Pancreas (tissue), 10 donors: Measurements from ENCODE around the gene NPFFR2. TPM values are rescaled to one million over a fixed set of nuclear protein-coding genes. Genes with fewer than 3 reads are reported as not detected.
"Not testable (repeated sequence)": the region's sequence is repeated elsewhere in the genome, so short reads cannot be mapped to it uniquely, and the experiment has no call there.

Source experiments
- ATAC-seq, 4 donors: fragments of 200-7000 bp; cut with Tn5 transposase; one replicate each; pipeline versions ENCODE4 v1.8.0 to v1.9.1; 2020; ENCODE audit warnings: mild to moderate bottlenecking in 4 of 4, moderate library complexity in 4 of 4
- DNase-seq, 6 donors: peaks; one replicate each; pipeline ENCODE4 v3.0.0-alpha.2; 2020
- FAIRE-seq: peaks from 2 replicates; lab custom pipeline; 2012; peaks lifted over from hg19 to GRCh38; lab: Jason Lieb, UNC
- H3K27ac ChIP-seq, 4 donors: fragments of 200-600 bp; sonication (generic); 1 replicate in 3 of 4; 2 replicates in 1 of 4; pipeline versions ENCODE4 v1.5.0 to v1.8.0; 2020
- H3K27me3 ChIP-seq, 4 donors: fragments of 200-600 bp; one replicate each; pipeline ENCODE4 v1.8.0; 2021
- H3K36me3 ChIP-seq, 3 donors: fragments of 200-600 bp; sonication (generic) in 1 of 3; one replicate each; pipeline versions ENCODE4 v1.5.0 to v1.8.0; 2020 to 2021
- H3K4me1 ChIP-seq, 3 donors: fragments of 200-600 bp; one replicate each; pipeline ENCODE4 v1.8.0; 2021
- H3K4me3 ChIP-seq, 4 donors: fragments of 200-600 bp; sonication (generic) in 2 of 4; one replicate each; pipeline versions ENCODE4 v1.5.0 to v1.8.0; 2020 to 2021
- H3K9me3 ChIP-seq, 4 donors: fragments of 200-600 bp; one replicate each; pipeline ENCODE4 v1.8.0; 2021
- CTCF ChIP-seq, 4 donors: fragments of 200-600 bp; sonication (generic) in 3 of 4; IDR thresholded peaks; one replicate each; pipeline versions ENCODE4 v1.5.0 to v1.8.0; 2021; ENCODE audit warnings: antibody characterized with exemption in 4 of 4
- WGBS, 2 donors: extraction: QIAGEN DNeasy Blood & Tissue Kit; methylation state at CpG; one replicate each; pipeline ENCODE4 v1.1.7; 2013; 5-methylcytosine and 5-hydroxymethylcytosine counted together
- intact Hi-C, 3 donors: fragments of 100-400 bp; cut with DNase I; formaldehyde crosslinking; loops; one replicate each; pipeline versions ENCODE4 v1.11.1 to v1.14.2; 2022
- polyA plus RNA-seq, 2 donors: library from polyadenylated mRNA; stranded (reverse); fragments of 200-250 nt; gene quantifications; one replicate each; pipeline ENCODE4 v1.2.3, GENCODE V29; 2013
- total RNA-seq, 6 donors: library from RNA; stranded (reverse); fragmentation: NEBNext Ultra II Directional in 4 of 6; extraction: Animal tissue kit (Norgen Biotek cat#: 25700) in 4 of 6; gene quantifications; one replicate each; pipeline versions ENCODE4 v1.2.1 to v1.2.4, GENCODE V29; 2021 to 2023
- donor health status: healthy with polysubstance abuse.
- donor health status: DM: no; HTN: no; CAD: no; lungs with moderate emphysema.
- donor health status: DM: no; HTN: no; CAD: no.
- donor health status: control.
- donor health status: control.
- donor health status: Bipolar disorder and iron deficiency.
- donor health status: DM: yes; HTN: yes; CAD: no.
- donor health status: DM: no; HTN: no; CAD: no.
- donor health status: DM: no; HTN: no; CAD: no.
- donor health status: DM: yes; HTN: yes; CAD: no.

The NPFFR2 gene
- total and polyA plus RNA-seq, 8 donors, result not detected

DNA sequence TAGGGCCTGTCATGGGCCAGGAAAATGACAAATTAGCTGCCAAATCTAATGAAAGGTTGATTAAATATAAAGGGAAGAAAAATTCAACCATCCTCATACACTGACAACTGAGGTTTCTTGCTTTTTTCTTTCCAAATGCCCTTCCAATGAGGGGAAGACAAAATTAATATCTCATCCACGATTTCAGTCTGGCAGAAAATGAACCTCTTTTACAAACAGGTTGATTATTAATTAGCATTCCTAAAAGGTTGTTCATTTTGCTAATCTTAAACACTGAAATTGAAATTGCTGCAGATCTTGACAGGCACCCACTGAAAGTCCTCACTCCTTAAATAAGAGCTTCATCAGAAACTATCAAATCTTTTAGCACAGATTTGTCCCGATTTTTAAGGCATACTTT, 45.5 kb downstream of the NPFFR2 start:
- H3K36me3 ChIP-seq, result no peaks in the 10 kb centered on the region
- no peak overlapping the region for H3K27ac ChIP-seq
- TF ChIP-seq CTCF (IDR thresholded peaks at IDR 0.05), result no peak
- DNase-seq (no peak), ATAC-seq (no peak), FAIRE-seq (no peak)
- no peak overlapping the region for H3K4me3 ChIP-seq
- H3K9me3 ChIP-seq, result no peaks in the 10 kb centered on the region
- H3K4me1 ChIP-seq, result no peaks in the 10 kb centered on the region
- no peaks in the 10 kb centered on the region for H3K27me3 ChIP-seq
- 19 to 40% methylated on average over 2 of the region's 2 CpGs for WGBS, 2 donors
- intact Hi-C loops, result no loop called here

DNA sequence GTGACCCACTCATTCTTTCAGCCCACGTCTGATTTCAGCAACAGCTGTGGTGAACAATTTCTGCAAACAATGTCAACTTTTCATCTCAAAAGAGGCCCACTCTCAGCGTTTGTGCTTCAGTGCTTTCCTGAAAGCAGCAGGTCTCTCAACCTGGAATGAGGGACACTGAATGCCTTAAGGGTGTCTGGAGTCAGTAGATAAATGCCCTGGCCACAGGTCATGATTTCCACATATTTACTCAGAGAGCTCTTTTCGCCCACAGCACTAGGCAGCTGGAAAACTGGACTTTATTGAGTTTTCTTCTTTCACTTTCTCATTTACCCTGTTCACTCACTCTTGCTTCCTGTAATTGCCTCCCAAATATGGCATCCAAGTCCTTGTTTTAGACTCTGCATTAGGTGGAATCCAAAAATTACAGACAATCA, 52.8 kb downstream of the NPFFR2 start:
- TF ChIP-seq CTCF (IDR thresholded peaks at IDR 0.05), result no peak
- H3K4me1 ChIP-seq, result no peaks in the 10 kb centered on the region
- FAIRE-seq (no peak), ATAC-seq (no peak), DNase-seq (no peak)
- no peaks in the 10 kb centered on the region for H3K27me3 ChIP-seq
- H3K9me3 ChIP-seq, result no peaks in the 10 kb centered on the region
- no peak overlapping the region for H3K4me3 ChIP-seq
- WGBS, 2 donors, result 20% methylated on average over 3 of the region's 3 CpGs
- no peaks in the 10 kb centered on the region for H3K36me3 ChIP-seq
- intact Hi-C loops, result no loop called here
- no peak overlapping the region for H3K27ac ChIP-seq

GRCh38 chr4:72090606-72091005, 58.8 kb downstream of the NPFFR2 start:
- H3K9me3 ChIP-seq, H3K4me3 ChIP-seq, H3K4me1 ChIP-seq, H3K36me3 ChIP-seq, intact Hi-C loops, H3K27me3 ChIP-seq, FAIRE-seq, H3K27ac ChIP-seq, ATAC-seq, DNase-seq: not testable (repeated sequence)
- WGBS, 2 donors, result 59 to 77% methylated on average over 2 of the region's 2 CpGs

DNA sequence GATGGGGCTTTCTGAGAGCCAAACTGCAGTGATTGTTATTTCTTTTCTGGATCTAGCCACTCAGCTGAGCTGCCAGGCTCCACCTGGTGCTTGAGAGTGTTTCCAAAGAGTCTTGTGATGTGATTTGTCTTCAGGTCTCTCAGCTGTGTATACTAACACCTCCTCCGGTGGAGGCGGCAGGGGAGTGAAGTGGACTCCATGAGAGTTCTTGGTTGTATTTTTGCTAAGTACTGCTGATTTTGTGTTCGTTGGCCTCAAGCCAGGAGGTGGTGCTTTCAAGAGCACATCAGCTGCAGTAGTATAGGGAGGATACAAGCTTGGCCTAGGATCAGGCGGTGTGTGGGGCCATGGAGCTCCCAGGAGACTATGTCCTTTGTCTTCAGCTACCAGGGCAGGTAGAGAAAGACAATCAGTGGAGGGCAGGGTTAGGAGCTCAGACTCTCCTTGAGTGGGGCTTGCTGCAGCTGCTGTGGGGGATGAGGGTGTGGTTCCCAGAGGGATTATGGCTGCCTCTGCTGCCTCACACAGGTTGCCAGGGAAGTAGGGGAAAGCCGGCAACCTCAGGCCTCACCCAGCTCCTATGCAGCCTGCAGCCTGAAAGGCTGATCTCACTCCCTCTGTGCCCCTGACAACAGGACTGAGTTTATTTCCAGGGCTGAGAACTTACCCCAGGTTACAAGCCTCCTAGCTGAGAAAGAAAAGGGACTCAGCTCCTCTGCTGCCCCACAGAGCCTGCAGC, 62.4 kb downstream of the NPFFR2 start:
- no peak for ATAC-seq
- no peak overlapping the region for H3K27ac ChIP-seq

GRCh38 chr4:72107456-72107855, 75.7 kb downstream of the NPFFR2 start:
- H3K9me3 ChIP-seq, result no peaks in the 10 kb centered on the region
- DNase-seq (no peak), FAIRE-seq (no peak), ATAC-seq (no peak)
- no peak overlapping the region for H3K4me3 ChIP-seq
- no peaks in the 10 kb centered on the region for H3K27me3 ChIP-seq
- no peak for TF ChIP-seq CTCF (IDR thresholded peaks at IDR 0.05)
- H3K4me1 ChIP-seq, result no peaks in the 10 kb centered on the region
- intact Hi-C loops, result no loop called here
- H3K27ac ChIP-seq, result no peak overlapping the region
- no peaks in the 10 kb centered on the region for H3K36me3 ChIP-seq

More for the DNA sequence above, 62.4 kb downstream of the NPFFR2 start:
- no peak for FAIRE-seq
- H3K27me3 ChIP-seq, result no peaks in the 10 kb centered on the region
- no peak for TF ChIP-seq CTCF (IDR thresholded peaks at IDR 0.05)
- H3K4me1 ChIP-seq, result no peaks in the 10 kb centered on the region
- WGBS, 2 donors, result 75 to 79% methylated on average over 5 of the region's 5 CpGs
- DNase-seq, result peak in 2 of 6 donors; percentile 6 to 25
- intact Hi-C loops, result no loop called here
- H3K4me3 ChIP-seq, result no peak overlapping the region
- H3K36me3 ChIP-seq, result no peaks in the 10 kb centered on the region
- no peaks in the 10 kb centered on the region for H3K9me3 ChIP-seq
